HepG2 (cell line): Measurements from ENCODE around the gene PGC.

ENCODE experiments used
- ASH2L ChIP-seq: fragments of 300-600, 200-600 bp; sonication (generic); IDR thresholded peaks from 2 replicates; pipeline ENCODE4 v1.7.0; 2017; ENCODE audit warnings: low read depth, mild to moderate bottlenecking, moderate library complexity, mixed read lengths, low read length; ENCODE audit not compliant: insufficient read length
- CHD2 ChIP-seq: IDR thresholded peaks from 2 replicates; pipeline ENCODE4 v1.6.1; 2011; ENCODE audit warnings: low read depth, low read length, improper control_type of control experiment
- CTCF ChIP-seq: sonication (generic); formaldehyde crosslinking; IDR thresholded peaks from 2 replicates; pipeline ENCODE4 v1.5.0; 2020; ENCODE audit warnings: mild to moderate bottlenecking, missing genetic modification reagents, moderate library complexity
- HNRNPH1 ChIP-seq: fragments of 200-400 bp; formaldehyde crosslinking; optimal IDR thresholded peaks from 2 replicates; pipeline ENCODE3; 2017; ENCODE audit warnings: mild to moderate bottlenecking, low read depth, low read length
- KLF6 ChIP-seq: IDR thresholded peaks from 2 replicates; pipeline ENCODE4 v1.8.0; 2016; ENCODE audit warnings: missing biosample characterization, missing genetic modification reagents
- MBNL3 ChIP-seq: fragments of 250-450 bp; sonication (Bioruptor Pico); conservative IDR thresholded peaks from 2 replicates; pipeline ENCODE4 v1.8.0; 2022; ENCODE audit warnings: mild to moderate bottlenecking, inconsistent platforms
- POLR2A ChIP-seq, 2 experiments: IDR thresholded peaks; 2 replicates each; pipeline ENCODE4 v1.6.1; 2011; ENCODE audit warnings: low read depth in 2 of 2, low read length in 2 of 2, mild to moderate bottlenecking in 1 of 2, moderate library complexity in 1 of 2; ENCODE audit not compliant: insufficient read depth in 1 of 2
- SOX6 ChIP-seq, 2 experiments: fragments of 450-650 bp in 1 of 2; sonication (generic) in 1 of 2; formaldehyde crosslinking in 1 of 2; IDR thresholded peaks; 2 replicates each; pipeline versions ENCODE4 v1.4.0 to v1.6.1; 2017 to 2020; ENCODE audit warnings: antibody characterized with exemption in 1 of 2, mild to moderate bottlenecking in 1 of 2, missing genetic modification reagents in 1 of 2
- TBP ChIP-seq: sonication (generic); formaldehyde crosslinking; IDR thresholded peaks from 2 replicates; pipeline ENCODE4 v1.5.0; 2020; ENCODE audit warnings: missing genetic modification reagents
- USF2 ChIP-seq, 2 experiments: sonication (generic) in 1 of 2; formaldehyde crosslinking in 1 of 2; IDR thresholded peaks; 2 replicates each; pipeline versions ENCODE4 v1.5.1 to v1.6.1; 2011 to 2020; ENCODE audit warnings: borderline replicate concordance in 1 of 2, low read depth in 1 of 2, low read length in 1 of 2, mild to moderate bottlenecking in 1 of 2, missing genetic modification reagents in 1 of 2, moderate library complexity in 1 of 2
- ZBTB46 ChIP-seq: sonication (generic); formaldehyde crosslinking; IDR thresholded peaks from 2 replicates; pipeline ENCODE4 v1.4.0; 2020; ENCODE audit warnings: mild to moderate bottlenecking, missing genetic modification reagents, borderline replicate concordance
- ZMAT5 ChIP-seq: sonication (generic); formaldehyde crosslinking; IDR thresholded peaks from 2 replicates; pipeline ENCODE4 v1.5.0; 2020; ENCODE audit warnings: mild to moderate bottlenecking, low read depth, missing genetic modification reagents, borderline replicate concordance
- TF ChIP-seq, protein P1 (sequence below): sonication (generic); formaldehyde crosslinking; IDR thresholded peaks from 2 replicates; pipeline ENCODE4 v1.5.0; 2020; ENCODE audit warnings: missing genetic modification reagents, mild to moderate bottlenecking, borderline replicate concordance

DNA sequence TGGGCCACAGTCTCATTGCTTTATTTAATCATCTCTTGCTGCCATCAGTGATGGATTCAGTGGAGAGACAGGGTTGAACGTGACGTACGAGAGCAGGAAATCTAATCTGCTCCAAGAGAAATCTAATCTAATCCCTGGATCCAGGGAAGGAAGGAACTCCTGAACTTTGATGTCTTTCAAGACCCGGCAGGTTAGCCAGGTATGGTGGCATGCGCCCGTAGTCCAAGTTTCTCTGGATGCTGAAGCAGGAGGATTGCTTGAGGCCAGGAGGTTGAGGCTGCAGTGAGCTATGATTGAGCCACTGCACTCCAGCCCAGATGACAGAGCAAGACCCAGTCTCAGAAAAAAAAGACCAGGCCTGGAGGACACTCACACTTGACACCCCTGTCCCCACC lies 11.4 kb upstream of the PGC start:
- TF ChIP-seq, protein P1, sequence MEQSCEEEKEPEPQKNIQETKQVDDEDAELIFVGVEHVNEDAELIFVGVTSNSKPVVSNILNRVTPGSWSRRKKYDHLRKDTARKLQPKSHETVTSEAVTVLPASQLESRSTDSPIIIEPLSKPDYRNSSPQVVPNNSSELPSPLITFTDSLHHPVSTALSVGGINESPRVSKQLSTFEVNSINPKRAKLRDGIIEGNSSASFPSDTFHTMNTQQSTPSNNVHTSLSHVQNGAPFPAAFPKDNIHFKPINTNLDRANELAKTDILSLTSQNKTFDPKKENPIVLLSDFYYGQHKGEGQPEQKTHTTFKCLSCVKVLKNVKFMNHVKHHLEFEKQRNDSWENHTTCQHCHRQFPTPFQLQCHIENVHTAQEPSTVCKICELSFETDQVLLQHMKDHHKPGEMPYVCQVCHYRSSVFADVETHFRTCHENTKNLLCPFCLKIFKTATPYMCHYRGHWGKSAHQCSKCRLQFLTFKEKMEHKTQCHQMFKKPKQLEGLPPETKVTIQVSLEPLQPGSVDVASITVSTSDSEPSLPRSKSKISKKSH (CRISPR knock-in tag), result no peak
- TF ChIP-seq TBP (no peak), POLR2A (IDR thresholded peaks at IDR 0.05; ENCODE audit: insufficient read depth in 1 of 2, low read depth in 2 of 2, low read length in 2 of 2) (no peak), SOX6 (IDR thresholded peaks at IDR 0.05) (no peak), SOX6 (CRISPR knock-in tag; IDR thresholded peaks at IDR 0.05) (no peak), CTCF (CRISPR knock-in tag) (no peak), USF2 (IDR thresholded peaks at IDR 0.05; ENCODE audit: low read depth, low read length) (no peak), USF2 (CRISPR knock-in tag; IDR thresholded peaks at IDR 0.05; ENCODE audit: borderline replicate concordance) (no peak), ASH2L (no peak), MBNL3 (CRISPR knock-in tag) (no peak), KLF6 (CRISPR knock-in tag) (no peak), CHD2 (no peak), ZMAT5 (no peak), ZBTB46 (no peak), HNRNPH1 (no peak)
